Left ventricle myocardium inferior (tissue), 1 donor: ENCODE measurements around the gene IQGAP2. TPM values are rescaled to one million over a fixed set of nuclear protein-coding genes. Genes with fewer than 3 reads are reported as not detected.

Experiments used
- DNase-seq: peaks from one replicate; pipeline ENCODE4 v3.0.0-alpha.2; 2020
- H3K27ac ChIP-seq: fragments of 200-600 bp; replicated peaks from 2 replicates; pipeline ENCODE4 v1.8.0; 2021
- H3K27me3 ChIP-seq: fragments of 200-600 bp; 2 replicates; pipeline ENCODE4 v1.8.0; 2021; ENCODE audit warnings: low read depth
- H3K36me3 ChIP-seq: fragments of 200-600 bp; 2 replicates; pipeline ENCODE4 v1.8.0; 2021
- H3K4me1 ChIP-seq: fragments of 200-600 bp; 2 replicates; pipeline ENCODE4 v1.8.0; 2021
- H3K4me3 ChIP-seq: fragments of 200-600 bp; 2 replicates; pipeline ENCODE4 v1.8.0; 2021; ENCODE audit warnings: mild to moderate bottlenecking, moderate library complexity
- H3K9me3 ChIP-seq: fragments of 200-600 bp; replicated peaks from 2 replicates; pipeline ENCODE4 v1.8.0; 2021
- intact Hi-C: fragments of 100-400 bp; cut with micrococcal nuclease; formaldehyde crosslinking; loops from one replicate; pipeline ENCODE4 v1.11.0; 2022
- total RNA-seq: library from RNA; stranded (reverse); fragmentation: NEBNext Ultra II Directional; extraction: Animal tissue kit (Norgen Biotek cat#: 25700); gene quantifications from one replicate; pipeline ENCODE4 v1.2.1, GENCODE V29; 2021
- TF ChIP-seq, protein P1 (sequence below): fragments of 200-600 bp; IDR thresholded peaks from 2 replicates; pipeline ENCODE4 v1.8.0; 2021; ENCODE audit warnings: antibody characterized with exemption, mild to moderate bottlenecking, borderline replicate concordance
- donor health status: DM: no; HTN: yes; CAD: no; lungs with severe emphysema.

Gene IQGAP2
- total RNA-seq, 1 donor from 2014 or later = 4.1 TPM

- Histone ChIP-seq H3K27me3 (no peaks in the 10 kb centered on the region), H3K9me3 (no peaks in the 10 kb centered on the region), H3K27ac (no peak overlapping the region), H3K36me3 (no peaks in the 10 kb centered on the region), H3K4me3 (no peak overlapping the region), H3K4me1 (no peaks in the 10 kb centered on the region)
- DNase-seq = no peak
- intact Hi-C loops = no loop called here
- TF ChIP-seq, protein P1, sequence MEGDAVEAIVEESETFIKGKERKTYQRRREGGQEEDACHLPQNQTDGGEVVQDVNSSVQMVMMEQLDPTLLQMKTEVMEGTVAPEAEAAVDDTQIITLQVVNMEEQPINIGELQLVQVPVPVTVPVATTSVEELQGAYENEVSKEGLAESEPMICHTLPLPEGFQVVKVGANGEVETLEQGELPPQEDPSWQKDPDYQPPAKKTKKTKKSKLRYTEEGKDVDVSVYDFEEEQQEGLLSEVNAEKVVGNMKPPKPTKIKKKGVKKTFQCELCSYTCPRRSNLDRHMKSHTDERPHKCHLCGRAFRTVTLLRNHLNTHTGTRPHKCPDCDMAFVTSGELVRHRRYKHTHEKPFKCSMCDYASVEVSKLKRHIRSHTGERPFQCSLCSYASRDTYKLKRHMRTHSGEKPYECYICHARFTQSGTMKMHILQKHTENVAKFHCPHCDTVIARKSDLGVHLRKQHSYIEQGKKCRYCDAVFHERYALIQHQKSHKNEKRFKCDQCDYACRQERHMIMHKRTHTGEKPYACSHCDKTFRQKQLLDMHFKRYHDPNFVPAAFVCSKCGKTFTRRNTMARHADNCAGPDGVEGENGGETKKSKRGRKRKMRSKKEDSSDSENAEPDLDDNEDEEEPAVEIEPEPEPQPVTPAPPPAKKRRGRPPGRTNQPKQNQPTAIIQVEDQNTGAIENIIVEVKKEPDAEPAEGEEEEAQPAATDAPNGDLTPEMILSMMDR = no peak
Measured at GRCh38 chr5:76475385-76475784, 72.3 kb downstream of the IQGAP2 start.

- Histone ChIP-seq H3K27me3 (no peaks in the 10 kb centered on the region), H3K9me3 (no peaks in the 10 kb centered on the region), H3K4me3 (no peak overlapping the region), H3K36me3 (no peaks in the 10 kb centered on the region), H3K4me1 (no peaks in the 10 kb centered on the region), H3K27ac (no peak overlapping the region)
- intact Hi-C loops = no loop called here
- TF ChIP-seq, protein P1 = no peak
- no peak for DNase-seq
Measured at GRCh38 chr5:76475936-76476335, 72.9 kb downstream of the IQGAP2 start.

- Histone ChIP-seq H3K4me1 (no peaks in the 10 kb centered on the region), H3K27ac (no peak overlapping the region), H3K36me3 (no peaks in the 10 kb centered on the region), H3K4me3 (no peak overlapping the region), H3K27me3 (no peaks in the 10 kb centered on the region), H3K9me3 (no peaks in the 10 kb centered on the region)
- TF ChIP-seq, protein P1 = no peak
- DNase-seq = no peak
- intact Hi-C loops = no loop called here
Measured at GRCh38 chr5:76476474-76477038, 73.5 kb downstream of the IQGAP2 start.

- H3K4me1 ChIP-seq = no peaks in the 10 kb centered on the region
- DNase-seq = no peak
- TF ChIP-seq, protein P1 = no peak
- no peaks in the 10 kb centered on the region for H3K36me3 ChIP-seq
- H3K27ac ChIP-seq = no peak overlapping the region
- no peaks in the 10 kb centered on the region for H3K27me3 ChIP-seq
- H3K9me3 ChIP-seq = no peaks in the 10 kb centered on the region
- intact Hi-C loops = no loop called here
- H3K4me3 ChIP-seq = no peak overlapping the region
Measured at GRCh38 chr5:76477061-76477460, 74.0 kb downstream of the IQGAP2 start.

DNA sequence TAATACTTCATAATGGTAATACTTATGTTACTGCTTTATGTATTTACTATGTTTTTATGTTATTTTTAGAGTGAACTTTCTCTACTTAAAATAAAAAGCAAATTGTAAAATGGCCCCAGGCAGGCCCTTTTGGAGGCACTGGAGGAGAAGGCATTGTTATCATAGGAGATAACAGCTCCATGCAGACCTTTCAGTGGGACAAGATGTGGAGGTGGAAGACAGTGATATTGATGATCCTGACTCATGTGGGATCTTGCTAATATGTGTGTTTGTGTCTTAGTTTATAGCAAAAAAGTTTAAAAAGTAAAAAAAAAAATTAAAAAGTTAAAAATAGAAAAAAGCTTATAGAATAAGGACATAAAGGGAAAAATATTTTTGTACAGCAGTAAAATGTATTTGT, 74.5 kb downstream of the IQGAP2 start:
- Histone ChIP-seq H3K27me3 (no peaks in the 10 kb centered on the region), H3K4me1 (no peaks in the 10 kb centered on the region), H3K4me3 (no peak overlapping the region), H3K36me3 (no peaks in the 10 kb centered on the region), H3K27ac (no peak overlapping the region), H3K9me3 (no peaks in the 10 kb centered on the region)
- TF ChIP-seq, protein P1 = no peak
- DNase-seq = no peak
- intact Hi-C loops = no loop called here

DNA sequence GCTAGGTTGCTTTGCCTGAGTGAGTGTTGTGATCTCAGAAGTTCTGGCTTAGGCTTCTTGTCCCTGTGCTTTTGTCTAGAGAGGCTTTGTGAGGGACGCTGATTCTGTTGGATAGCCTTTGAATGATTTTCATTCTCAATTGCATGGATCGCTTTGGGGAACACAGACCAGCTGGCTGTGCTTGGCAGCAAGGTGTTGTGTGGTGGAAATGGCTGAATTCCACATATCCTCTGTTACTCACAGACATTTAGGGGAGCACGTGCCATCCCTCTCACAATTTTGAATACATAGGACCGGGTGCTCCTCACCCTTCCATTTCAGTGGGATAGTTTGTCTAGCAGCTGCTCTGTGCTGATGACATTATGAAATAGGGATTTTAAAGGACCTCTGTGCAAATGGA, 76.2 kb downstream of the IQGAP2 start:
- no peak for DNase-seq
- Histone ChIP-seq H3K4me3 (no peak overlapping the region), H3K27me3 (peaks cover 9% of the 10 kb centered on the region), H3K4me1 (no peaks in the 10 kb centered on the region), H3K36me3 (no peaks in the 10 kb centered on the region), H3K27ac (no peak overlapping the region), H3K9me3 (no peaks in the 10 kb centered on the region)
- intact Hi-C loops = no loop called here
- TF ChIP-seq, protein P1 = no peak
